ENCODE results near the gene CRIM1. TPM values are rescaled to one million over a fixed set of nuclear protein-coding genes. Genes with fewer than 3 reads are reported as not detected.

The CRIM1 gene
- total and polyA plus RNA-seq, 2 experiments from 2014 or later, result 10.5 to 36.4 TPM

- no peak for TF ChIP-seq POLR2AphosphoS5 (IDR thresholded peaks at IDR 0.05; ENCODE audit: low read depth)
- TF ChIP-seq JUNB (IDR thresholded peaks at IDR 0.05; ENCODE audit: unreplicated experiment), result no peak
These were observed 14.7 kb downstream of the CRIM1 start (continued) for GRCh38 chr2:36370281-36370680.

GRCh38 chr2:36371070-36371874 is 15.7 kb downstream of the CRIM1 start:
- Histone ChIP-seq H3K36me3 (ENCODE audit: insufficient read depth) (no peaks in the 10 kb centered on the region), H2AFZ (no peak overlapping the region), H3K4me1 (ENCODE audit: insufficient read depth) (peaks cover 89% of the 10 kb centered on the region), H4K20me1 (replicated peaks; ENCODE audit: insufficient read depth) (no peaks in the 10 kb centered on the region), H3K27me3 (ENCODE audit: insufficient read depth) (no peaks in the 10 kb centered on the region), H3K4me2 (peak overlapping the region; percentile 9), H3K9me2 (ENCODE audit: insufficient read depth) (no peaks in the 10 kb centered on the region), H3K4me3 (peak overlapping the region; percentile 9; the same call in 1 of the 2 replicates), H3K27ac (ENCODE audit: low read depth) (peak overlapping the region; percentile 89), H3F3A (replicated peaks; ENCODE audit: low read depth) (no peaks in the 10 kb centered on the region), H3K79me2 (replicated peaks; ENCODE audit: insufficient read depth) (peaks cover 100% of the 10 kb centered on the region)
- no peak for TF ChIP-seq EZH2phosphoT487 (IDR thresholded peaks at IDR 0.05; ENCODE audit: unreplicated experiment)
- no peak for TF ChIP-seq POLR2AphosphoS5 (IDR thresholded peaks at IDR 0.05; ENCODE audit: low read depth)
- TF ChIP-seq NANOG (IDR thresholded peaks at IDR 0.05; ENCODE audit: borderline replicate concordance), result no peak
- TF ChIP-seq CTCF (conservative IDR thresholded peaks at IDR 0.05; ENCODE audit: low read depth in 2 of 2), result no peak
- no peak for TF ChIP-seq ZNF331 (CRISPR knock-in tag; IDR thresholded peaks at IDR 0.05; ENCODE audit: low read depth)
- no peak for TF ChIP-seq REST (IDR thresholded peaks at IDR 0.05; ENCODE audit: unreplicated experiment)
- peak overlapping the region; percentile 9; the same call in 2 of the 3 replicates for H3K4me3 Mint-ChIP-seq
- H3K27me3 Mint-ChIP-seq (ENCODE audit: insufficient read depth, low read depth, poor library complexity), result no peaks in the 10 kb centered on the region
- no peak for DNase-seq (ENCODE audit: low spot score)
- ATAC-seq, result no peak
- H3K4me1 Mint-ChIP-seq, result peaks cover 98% of the 10 kb centered on the region
- no peaks in the 10 kb centered on the region for H3K9me3 Mint-ChIP-seq
- peak overlapping the region; percentile 93 for H3K27ac Mint-ChIP-seq
- H3K36me3 Mint-ChIP-seq (ENCODE audit: low read depth), result no peaks in the 10 kb centered on the region; the same call in 2 of the 3 replicates
